Pulmonary artery endothelial cell (primary cell): ENCODE measurements around the gene TLK1. TPM values are rescaled to one million over a fixed set of nuclear protein-coding genes. Genes with fewer than 3 reads are reported as not detected.

Experiments
- DNase-seq: peaks from one replicate; pipeline ENCODE4 v3.0.0-alpha.2; 2011; ENCODE audit warnings: low read depth, low spot score
- total RNA-seq: library from RNA; depleted of rRNA; stranded (reverse); fragments of >200 nt; gene quantifications from 2 replicates; pipeline ENCODE4 v1.2.3, GENCODE V29; 2014

The TLK1 gene
- 12.2 and 12.9 TPM in 2 replicates for total RNA-seq

DNA sequence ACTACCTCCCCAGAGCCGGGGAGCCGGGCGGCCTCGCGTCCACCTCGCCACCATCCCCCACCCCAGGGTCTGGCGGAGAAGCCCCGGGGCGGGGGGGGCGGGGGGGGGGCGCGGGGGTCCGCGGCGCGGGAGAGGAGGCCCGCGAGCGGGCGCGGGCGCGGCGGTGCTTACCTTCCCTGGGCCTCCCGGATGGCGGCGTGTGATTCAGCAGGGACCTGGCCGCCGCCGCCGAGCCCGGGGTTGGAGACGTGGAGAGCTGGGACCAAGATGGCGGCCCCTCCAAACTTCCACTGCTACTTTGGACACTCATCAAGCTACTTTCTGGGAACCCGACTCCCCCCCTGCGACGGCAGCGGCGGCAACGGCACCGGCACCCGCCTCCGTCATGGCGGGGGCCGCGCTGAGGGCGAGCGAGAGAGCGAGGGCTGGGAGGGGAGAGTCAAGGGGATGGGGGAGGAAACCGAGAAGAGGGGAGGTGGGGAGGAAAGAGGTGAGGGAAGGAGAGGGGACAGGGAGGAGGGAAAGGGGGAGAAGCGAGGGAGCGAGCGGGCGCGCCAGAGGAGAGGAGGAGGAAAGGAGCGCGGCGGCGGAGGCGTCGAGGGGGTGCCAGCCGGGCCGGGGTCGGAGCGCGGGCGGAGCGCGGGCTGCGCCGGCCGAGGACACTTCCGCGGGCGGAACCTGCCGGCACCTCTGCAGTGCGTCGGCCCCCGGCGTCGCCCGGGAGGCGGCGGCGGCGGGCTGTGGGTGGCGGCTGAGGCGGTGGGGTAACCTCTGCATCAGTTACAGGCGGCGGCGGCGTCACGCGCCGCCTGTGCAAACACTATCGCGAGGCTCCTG lies at the start of gene TLK1:
Gene TLK1 (minus strand): TSS at position 775 of the 837 bp plus-strand sequence. CDS start 465 bp downstream, at position 310.
- DNase-seq: peak; percentile 19

DNA sequence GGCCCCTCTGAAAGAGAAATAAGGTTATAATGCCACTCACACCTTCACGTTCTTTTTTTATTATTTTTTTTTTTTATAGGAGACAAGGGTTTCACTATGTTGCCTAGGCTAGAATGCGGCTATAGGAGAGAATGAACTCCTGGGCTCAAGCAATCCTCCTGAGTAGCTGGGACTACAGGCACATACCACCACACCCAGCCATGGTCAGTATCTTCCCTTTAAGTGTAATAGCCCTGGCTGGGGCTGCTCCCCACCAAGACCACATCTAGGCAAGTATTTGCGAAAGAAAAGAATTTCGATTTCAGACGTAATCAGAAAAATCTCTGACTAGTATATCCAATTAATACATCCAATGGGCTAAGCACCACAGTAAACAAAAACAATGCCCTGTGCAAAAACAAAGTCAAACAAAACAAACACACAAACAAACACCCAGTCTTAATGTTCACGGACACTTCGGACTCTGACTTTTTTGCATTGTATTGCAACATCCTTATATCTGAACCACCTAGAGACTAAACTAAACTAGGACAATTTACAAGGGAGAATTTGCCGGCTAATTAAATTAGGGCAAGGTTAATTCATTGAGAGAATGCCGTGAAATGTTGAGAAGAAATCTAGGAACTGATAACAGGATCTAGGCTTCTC lies 49.6 kb upstream of the TLK1 start:
- DNase-seq: no peak

DNA sequence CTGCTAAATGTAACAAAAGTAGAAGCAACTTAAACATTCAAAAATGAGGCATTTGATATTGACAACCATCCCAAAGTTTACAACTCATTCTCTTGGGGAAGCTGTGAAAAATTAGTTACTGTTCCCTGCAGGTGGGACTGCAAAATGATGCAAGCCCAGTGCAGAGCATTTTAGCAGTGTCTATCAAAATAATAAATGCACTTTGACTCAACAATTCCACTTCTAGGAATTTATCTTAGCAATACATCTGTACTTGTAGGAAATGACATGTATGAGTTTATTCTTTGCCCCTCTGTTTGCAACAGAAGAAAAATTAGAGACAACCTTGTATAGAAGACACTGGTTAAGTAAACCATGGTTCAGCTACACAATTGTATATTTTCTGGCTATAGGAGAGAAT lies 48.0 kb upstream of the TLK1 start:
- DNase-seq: no peak

DNA sequence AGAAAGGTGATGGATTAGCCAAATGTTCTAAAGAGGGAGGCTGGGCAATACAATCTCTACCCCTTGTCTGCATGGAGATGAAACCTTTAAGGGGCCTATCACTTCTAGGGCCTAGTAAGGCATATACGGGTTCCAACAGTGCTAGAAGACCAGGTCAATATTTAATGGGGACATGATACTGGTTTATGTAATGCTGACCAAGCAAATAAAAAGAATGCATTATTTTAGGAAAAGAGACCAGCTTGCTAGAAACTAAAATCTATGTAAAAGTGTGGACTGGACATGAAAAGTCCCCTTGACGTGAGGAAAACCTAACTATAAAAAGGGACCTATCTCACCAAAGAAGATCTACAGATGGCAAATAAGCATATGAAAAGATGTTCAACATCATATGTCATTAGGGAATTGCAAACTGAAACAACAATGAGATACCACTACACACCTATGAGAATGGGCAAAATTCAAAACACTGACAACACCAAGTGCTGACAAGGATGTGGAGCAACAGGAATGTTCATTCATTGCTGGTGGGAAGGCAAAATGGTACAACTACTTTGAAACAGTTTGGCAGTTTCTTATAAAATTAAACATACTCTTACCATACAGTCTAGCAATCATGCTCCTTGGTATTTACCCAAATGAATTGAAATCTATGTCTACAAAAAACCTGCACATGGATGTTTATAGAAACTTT lies 45.9 kb upstream of the TLK1 start:
- no peak for DNase-seq

DNA sequence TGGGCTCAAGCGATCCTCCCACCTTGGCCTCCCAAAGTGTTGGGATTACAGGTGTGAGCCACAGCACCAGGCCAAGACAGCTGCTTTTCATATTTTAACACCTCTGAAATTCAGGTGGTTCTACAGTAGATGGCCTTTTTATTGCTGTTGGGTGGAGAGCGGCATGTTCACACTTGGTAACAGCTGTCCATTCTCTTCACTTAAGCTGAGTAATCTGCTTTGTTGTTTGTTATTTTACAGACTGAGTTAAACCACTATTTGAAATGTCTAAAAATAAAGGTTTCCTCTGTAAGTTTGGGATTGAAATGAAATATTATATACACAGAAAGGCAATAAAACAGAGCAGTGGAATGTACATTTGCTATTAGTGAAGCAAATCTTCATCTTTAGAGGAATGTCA lies 44.9 kb upstream of the TLK1 start:
- no peak for DNase-seq

DNA sequence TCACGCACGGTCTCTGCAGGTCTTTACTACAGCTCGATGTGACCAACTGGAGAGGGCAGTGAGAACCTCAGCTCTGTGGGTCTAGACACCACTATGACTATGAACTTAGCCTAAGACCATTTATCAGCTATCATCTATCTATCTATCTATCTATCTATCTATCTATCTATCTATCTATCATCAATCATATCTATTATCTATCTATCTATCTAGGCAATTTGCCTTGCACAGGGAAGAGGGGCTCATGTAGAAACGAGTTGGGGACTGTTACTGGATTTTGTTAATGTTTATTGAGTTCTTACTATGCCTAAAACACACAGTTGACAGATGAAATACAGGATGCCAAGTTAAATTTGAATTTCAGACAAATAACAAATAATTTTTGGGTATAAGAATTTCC lies 41.1 kb upstream of the TLK1 start:
- no peak for DNase-seq

DNA sequence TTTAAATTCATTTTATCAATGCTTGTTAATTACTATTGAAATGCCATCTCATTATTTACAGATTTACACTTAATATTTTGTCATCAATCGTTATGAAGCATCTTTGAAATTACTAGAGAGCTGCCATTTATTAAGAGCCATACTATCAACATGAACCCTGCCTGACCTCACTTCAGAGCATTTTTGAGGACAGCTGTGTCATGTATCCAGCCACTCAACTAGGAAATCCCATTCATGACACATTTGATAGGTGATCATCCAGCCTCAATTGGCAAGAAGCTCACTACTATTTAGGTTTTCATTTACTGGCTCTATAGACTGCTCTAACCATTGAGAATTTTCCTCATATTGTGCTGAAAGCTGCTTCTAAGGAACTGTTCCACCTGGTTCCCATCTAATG lies 40.6 kb upstream of the TLK1 start:
- DNase-seq: no peak

DNA sequence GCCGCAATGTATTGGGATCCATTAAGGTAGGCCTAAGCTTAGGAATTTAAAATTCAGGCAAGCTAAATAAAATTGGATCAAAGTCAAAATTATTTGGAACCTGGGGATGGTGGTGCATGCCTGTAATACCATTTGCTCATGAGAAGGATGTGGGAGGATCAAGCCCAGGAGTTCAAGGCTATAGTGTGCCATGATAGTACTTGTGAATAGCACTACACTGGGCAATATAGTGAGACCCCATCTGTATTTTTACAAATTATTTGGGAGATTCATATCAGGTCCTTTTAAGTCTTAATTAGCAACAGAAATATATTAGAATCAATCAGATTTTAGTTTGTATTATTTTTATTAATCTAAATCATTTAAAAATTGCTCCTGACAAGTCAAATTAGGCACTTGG lies 39.8 kb upstream of the TLK1 start:
- no peak for DNase-seq

DNA sequence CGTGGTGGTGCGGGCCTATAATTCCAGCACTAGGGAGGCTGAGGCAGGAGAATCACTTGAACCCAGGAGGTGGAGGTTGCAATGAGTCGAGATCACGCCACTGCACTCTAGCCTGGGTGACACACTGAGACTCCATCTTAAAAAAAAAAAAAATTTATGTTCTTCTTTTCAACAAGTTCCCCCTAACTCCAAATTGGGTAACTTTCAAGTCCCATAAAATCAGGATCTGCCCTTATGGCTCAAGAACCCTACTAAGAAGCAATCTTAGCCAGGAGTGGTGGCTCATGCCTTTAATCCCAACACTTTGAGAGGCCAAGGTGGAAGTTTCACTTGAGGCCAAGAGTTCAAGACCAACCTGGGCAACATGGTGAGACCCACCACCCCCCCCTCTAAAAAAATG lies 30.3 kb upstream of the TLK1 start:
- DNase-seq: no peak

DNA sequence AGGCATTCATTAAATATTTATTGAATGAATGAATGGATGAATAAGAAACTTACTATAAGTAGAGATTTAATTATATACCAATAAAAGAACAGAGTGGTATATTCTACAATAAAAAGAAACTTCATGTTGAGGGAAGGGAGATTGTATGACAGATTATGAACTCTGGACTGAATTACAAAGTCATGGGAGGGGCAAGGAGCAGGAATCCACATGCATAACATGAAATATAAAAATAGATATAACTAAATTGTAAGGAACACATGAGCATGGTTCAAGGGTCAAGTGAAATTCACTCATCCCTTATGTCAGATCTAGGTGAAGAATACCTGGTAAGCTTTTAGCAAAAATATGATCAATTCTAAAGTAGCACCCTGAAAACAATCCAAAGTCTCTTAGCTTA lies 27.1 kb upstream of the TLK1 start:
- no peak for DNase-seq

DNA sequence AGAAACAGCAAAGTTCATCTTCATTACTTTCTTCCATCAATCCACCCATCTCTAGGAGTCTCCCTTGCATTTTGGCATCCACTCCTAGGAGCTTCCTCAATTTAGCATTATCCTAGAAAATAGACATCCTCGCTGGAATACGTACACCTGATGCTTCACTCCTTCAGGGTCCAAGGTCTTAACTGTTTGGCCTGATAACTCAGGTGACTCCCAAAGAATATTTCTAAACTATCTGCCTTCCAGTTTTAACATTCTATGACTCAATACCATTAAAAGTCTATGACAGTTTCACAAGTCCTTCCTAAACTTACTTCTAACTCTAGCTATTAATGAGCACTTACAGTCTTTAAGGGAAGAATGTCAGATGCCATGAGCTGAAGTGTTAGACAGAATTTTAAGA lies 26.5 kb upstream of the TLK1 start:
- DNase-seq: no peak

DNA sequence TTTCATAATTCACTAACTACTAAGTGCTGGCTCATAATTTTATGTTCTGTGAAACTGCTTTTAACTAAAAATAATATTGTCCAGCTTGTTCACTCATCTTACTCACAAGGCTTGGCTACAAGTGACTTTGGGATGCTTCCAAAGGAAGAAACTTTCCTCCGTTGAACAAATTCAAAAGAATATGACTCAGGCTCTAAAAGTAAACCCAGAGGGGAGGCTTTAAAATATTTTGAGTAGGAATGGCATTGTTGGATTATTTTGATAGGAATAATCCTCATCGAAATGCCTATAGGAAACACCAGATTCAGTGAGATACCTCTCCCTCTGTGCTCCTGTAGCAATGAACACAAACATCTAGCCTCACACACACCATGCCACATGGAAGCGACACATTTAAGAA lies 25.2 kb upstream of the TLK1 start:
- DNase-seq: no peak

DNA sequence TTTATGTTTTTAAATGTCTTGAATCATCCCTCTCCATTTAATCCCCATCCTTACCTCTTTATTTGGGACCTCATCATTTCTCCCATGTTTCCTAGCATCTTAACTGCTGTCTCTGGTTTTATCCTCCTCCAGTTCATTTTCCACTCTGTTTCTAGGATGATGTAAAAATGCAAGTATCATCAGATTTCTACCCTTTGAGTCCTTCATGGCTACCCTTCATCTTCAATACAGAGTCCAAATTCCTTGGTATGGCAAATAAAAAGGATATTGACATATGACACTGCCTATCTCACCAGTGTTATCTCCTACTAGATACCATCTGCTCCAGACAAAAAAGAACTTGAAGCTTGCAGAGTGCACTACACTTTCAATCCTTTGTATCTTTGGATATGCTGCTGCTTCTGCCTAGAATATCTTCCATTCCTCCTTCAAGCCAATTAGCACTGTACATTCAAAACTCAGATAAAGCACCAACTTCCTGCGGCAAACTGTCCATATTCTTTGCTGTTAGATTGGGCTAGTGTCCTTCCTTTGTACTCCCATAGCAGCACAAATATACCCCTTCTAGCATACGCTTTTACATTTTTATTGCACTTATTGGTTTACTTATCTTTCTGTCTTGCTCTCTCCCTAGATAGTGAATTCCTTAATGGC lies 24.6 kb upstream of the TLK1 start:
- DNase-seq: no peak

DNA sequence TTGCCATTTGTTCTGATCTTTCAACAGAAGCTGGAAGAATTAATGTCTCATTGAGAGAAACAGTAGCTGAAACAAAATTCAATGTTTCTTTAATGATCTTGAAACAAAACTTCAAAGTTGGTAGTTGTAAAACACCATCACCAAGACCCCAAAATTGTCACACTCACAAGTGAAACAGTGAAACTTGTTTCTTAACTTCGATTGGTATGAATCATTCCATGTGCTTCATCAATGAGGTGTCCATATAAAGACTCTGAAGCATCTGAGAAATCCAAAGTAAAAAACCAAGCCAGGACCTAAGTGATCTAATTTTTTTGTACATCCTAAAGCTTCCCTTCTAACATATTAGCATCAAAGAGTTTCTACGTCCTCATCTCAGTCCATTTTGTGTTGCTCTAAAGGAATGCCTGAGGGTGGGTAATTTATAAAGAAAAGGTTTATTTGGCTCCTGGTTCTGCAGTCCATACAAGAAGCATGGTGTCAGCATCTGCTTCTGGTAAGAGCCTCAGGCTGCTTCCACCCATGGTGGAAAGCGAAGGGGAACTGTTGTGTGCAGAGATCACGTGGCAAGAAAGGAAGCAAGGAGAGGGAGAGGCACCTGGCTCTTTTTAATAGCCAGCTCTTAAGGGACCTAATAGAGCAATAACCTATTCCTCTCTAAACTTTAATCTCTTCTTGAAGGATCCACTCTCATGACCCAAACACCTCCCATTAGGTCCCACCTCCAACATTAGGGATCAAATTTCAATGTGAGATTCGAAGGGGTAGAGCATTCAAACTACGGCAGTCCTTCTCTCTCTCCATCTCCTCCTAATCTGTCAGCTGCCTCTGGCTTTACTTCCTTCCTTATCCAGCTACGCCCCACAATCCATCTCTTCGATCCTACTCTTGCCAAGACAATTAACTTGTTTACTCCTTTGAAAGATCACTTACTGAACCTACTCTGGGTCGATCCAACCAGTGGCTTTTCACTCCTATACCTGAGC lies 20.7 kb upstream of the TLK1 start:
- DNase-seq: no peak

DNA sequence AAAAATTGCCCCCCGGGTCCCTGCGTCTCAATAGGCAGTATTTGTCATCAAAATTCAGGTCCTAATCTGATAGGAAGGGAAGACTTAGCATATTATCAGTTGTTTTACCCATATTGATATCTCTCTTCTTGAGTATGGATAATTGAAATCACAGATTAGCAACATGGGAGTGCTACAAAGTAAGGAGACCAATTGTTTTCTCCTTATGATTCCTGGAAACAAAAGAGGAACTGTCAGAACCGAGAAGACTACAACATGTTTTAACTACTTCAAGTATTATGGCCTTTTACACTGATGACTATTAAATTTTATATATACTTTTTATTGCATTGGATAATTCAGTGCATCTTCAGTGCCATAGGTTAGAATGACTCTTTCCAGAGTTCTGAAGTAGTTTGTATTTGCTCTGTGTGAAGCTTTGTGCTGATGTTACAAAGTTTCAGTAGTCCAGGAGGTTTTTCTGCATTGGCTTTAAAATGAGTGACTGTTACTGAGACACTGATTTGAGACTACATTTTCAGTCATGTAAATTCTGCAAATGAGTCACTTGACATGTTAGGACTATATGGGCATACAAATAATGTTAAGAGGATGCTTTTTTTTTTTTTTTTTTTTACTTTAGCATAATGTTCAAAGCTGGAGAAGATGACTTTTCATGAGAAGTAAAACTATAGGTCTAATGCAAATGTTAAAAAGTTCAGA lies 19.7 kb upstream of the TLK1 start:
- DNase-seq: no peak

DNA sequence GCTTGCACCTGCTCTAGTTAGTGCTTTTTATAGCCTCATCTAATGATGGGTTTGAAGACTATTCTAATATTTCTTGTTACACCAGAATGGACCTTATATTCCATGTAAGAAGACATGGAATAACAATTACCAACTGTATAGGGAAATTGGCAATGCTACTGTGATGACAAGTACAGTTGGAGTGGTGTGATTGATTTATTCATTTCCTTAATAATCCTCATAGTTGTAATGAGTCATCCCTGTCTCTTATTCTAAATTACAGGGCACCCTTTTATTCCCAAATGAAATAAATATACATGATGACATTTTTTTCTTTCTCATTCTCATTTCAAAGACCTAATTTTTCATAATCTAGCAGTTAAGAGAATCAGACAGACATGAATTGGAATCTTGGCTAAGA lies 18.3 kb upstream of the TLK1 start:
- DNase-seq: no peak

DNA sequence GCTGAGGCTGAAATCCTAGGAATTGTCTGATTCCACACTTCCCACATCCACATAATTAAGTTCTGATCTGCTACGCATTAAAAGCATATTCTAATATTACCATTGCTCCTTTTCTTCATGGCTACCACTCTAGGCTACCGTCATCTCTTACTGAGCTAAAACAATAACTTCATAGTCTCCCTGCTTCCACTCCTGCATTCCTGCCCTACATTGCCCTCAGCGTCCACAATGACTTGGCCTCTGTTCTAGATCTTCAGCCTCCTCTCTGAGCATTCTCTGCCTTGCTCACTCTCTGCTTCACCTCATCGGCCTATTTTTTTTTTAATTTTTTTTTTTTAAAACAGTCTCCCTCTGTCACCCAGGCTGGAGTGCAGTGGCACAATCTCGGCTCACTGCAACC lies 15.8 kb upstream of the TLK1 start:
- no peak for DNase-seq

DNA sequence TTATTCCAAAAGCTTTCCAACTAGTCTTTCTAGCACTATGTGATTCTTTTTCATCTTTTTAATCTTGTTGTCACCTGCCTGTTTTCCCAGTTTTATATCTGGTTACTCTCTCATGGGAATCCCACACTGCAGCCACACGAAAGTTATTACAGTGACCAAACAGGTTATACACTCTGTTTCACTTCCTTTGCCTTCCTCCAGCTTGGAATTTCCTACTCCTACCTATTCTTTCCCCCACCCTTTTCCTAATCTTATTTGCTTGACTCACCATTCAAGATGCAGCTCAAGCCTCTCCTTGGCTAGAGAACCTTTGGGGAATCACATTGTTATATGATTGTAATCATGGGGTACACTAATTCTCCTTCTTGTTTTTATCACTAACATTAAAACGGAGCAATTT lies 13.4 kb upstream of the TLK1 start:
- DNase-seq: no peak

DNA sequence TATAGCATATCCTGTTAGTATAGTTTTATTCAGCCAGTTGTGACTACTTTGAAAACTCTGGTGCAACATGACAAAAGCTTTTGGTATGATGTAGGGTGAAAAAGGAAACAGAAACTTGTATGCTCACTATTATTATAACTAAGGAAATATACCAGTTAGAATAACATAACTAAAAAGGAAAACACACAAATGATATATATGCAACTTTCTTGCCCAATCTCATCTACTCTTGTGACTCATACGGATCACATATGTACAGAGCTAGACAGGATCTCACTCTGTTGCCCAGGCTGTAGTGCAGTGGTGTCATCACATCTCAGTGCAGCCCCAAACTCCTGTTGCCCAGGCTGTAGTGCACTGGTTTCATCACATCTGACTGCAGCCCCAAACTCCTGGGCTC lies 12.4 kb upstream of the TLK1 start:
- no peak for DNase-seq

DNA sequence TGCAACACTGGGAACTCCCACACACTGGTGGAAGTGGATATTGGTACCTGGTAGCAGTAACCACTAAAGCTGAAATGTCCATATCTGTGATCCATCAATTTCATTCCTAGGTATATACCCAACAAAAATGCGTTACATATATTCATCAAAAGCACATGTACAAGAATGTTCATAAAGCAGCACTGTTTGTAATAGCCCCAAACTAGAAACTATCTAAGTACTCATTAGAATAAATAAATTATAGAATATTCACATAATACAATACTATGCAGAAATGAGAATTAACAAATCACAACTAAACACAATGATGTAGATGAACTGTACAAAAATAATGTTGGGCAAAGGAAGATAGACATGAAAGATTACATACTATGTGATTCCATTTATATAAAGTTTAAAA lies 11.1 kb upstream of the TLK1 start:
- no peak for DNase-seq
